GM12878 (cell line): ENCODE data around the gene FOS. TPM values are rescaled to one million over a fixed set of nuclear protein-coding genes. Genes with fewer than 3 reads are reported as not detected.
A peak's percentile ranks its signal among the peaks of the same experiment; 100 is the strongest.

Experiments used
- CBFB ChIP-seq: IDR thresholded peaks from 2 replicates; pipeline ENCODE4 v1.6.1; 2016; ENCODE audit warnings: antibody characterized with exemption, low read depth
- IKZF1 ChIP-seq: fragments of 450-650 bp; conservative IDR thresholded peaks from 2 replicates; pipeline ENCODE4 v1.6.1; 2017; ENCODE audit warnings: antibody characterized with exemption, mild to moderate bottlenecking
- IRF5 ChIP-seq: fragments of 450-650 bp; IDR thresholded peaks from 2 replicates; pipeline ENCODE4 v1.6.1; 2017; ENCODE audit warnings: borderline replicate concordance
- JUND ChIP-seq: IDR thresholded peaks from 2 replicates; pipeline ENCODE4 v1.6.1; 2012; ENCODE audit warnings: low read depth, mild to moderate bottlenecking, low read length, improper control_type of control experiment, moderate library complexity
- MLLT1 ChIP-seq: fragments of 450-650 bp; IDR thresholded peaks from 2 replicates; pipeline ENCODE4 v1.6.1; 2016; ENCODE audit warnings: mild to moderate bottlenecking
- NBN ChIP-seq: fragments of 450-650 bp; IDR thresholded peaks from 2 replicates; pipeline ENCODE4 v1.6.1; 2016
- REST ChIP-seq: IDR thresholded peaks from 2 replicates; pipeline ENCODE4 v1.6.1; 2012; ENCODE audit warnings: mild to moderate bottlenecking, low read depth, low read length
- SKIL ChIP-seq: fragments of 450-650 bp; IDR thresholded peaks from 2 replicates; pipeline ENCODE4 v1.6.1; 2017; ENCODE audit warnings: mild to moderate bottlenecking, low read depth, inconsistent platforms; ENCODE audit not compliant: poor library complexity, severe bottlenecking
- SPI1 ChIP-seq: IDR thresholded peaks from 2 replicates; pipeline ENCODE4 v1.6.1; 2011; ENCODE audit warnings: low read depth, mild to moderate bottlenecking, low read length, moderate library complexity, borderline replicate concordance; ENCODE audit not compliant: insufficient read depth
- ZBTB11 ChIP-seq: fragments of 450-650 bp; formaldehyde crosslinking; IDR thresholded peaks from 2 replicates; pipeline ENCODE4 v1.5.0; 2022; ENCODE audit warnings: mild to moderate bottlenecking, missing genetic modification characterization
- ZNF217 ChIP-seq: fragments of 450-650 bp; IDR thresholded peaks from 2 replicates; pipeline ENCODE4 v1.6.1; 2017; ENCODE audit warnings: antibody characterized with exemption, mild to moderate bottlenecking
- ZNF384 ChIP-seq: IDR thresholded peaks from 2 replicates; pipeline ENCODE4 v1.6.1; 2012; ENCODE audit warnings: low read depth, mild to moderate bottlenecking, low read length, improper control_type of control experiment, borderline replicate concordance
- polyA plus RNA-seq, 11 experiments: library from polyadenylated mRNA; depleted of rRNA in 4 of 11; unstranded in 6 of 11; stranded (reverse) in 5 of 11; fragments of >200 nt; fragmentation: Nextera tagmentation in 4 of 11; fragmentation: Illumina TruSeq in 1 of 11; extraction: Ambion mirVana in 4 of 11; extraction: Trizol in 1 of 11; gene quantifications; 1 replicate in 1 of 11; 2 replicates in 10 of 11; pipeline versions ENCODE4 v1.2.1 to v1.2.3, GENCODE V29; 2011 to 2016; ENCODE audit warnings: inconsistent platforms in 2 of 11, missing spikeins in 2 of 11, low read depth in 1 of 11
- total RNA-seq, 4 experiments: library from RNA; depleted of rRNA in 3 of 4; stranded (reverse); fragments of >200 nt in 3 of 4; fragmentation: Illumina TruSeq in 1 of 4; extraction: Trizol in 1 of 4; gene quantifications; 2 replicates each; pipeline versions ENCODE4 v1.2.1 to v1.2.3, GENCODE V29; 2013 to 2021

The FOS gene
- total and polyA plus RNA-seq, 10 of the 15 experiments (the other 5 are each of a cell fraction or from before 2014, with no cell fraction given), result 0.02 to 0.95 (median 0.38) TPM

GRCh38 chr14:75274899-75275569 lies 3.6 kb upstream of the FOS start (continued):
- TF ChIP-seq IRF5, result no peak
- TF ChIP-seq IKZF1, result peak; percentile 58
- TF ChIP-seq SKIL, result peak; percentile 76
- no peak for TF ChIP-seq ZBTB11 (CRISPR knock-in tag)
- TF ChIP-seq SPI1, result peak; percentile 65
- no peak for TF ChIP-seq REST
- TF ChIP-seq ZNF384, result no peak
- TF ChIP-seq NBN, result no peak; the same call in 1 of the 2 replicates
- no peak for TF ChIP-seq JUND
- 0 out of 2 replicates have a peak, but pooled peaks have one; percentile 25 for TF ChIP-seq ZNF217
- TF ChIP-seq MLLT1, result peak; percentile 41; the same call in 1 of the 2 replicates
- TF ChIP-seq CBFB, result 0 out of 2 replicates have a peak, but pooled peaks have one; percentile 26
- TF ChIP-seq, all 136 proteins: peak for 18
